T-helper 1 cell treated with Interleukin-12 subunit alpha and Interleukin-12 subunit beta and Interleukin-4 antibody, amounts not matched to agents 30 μg/mL and 1 μg/mL, for 36 hours (primary cell): ENCODE measurements around the gene NEO1.

Experiments
- H3K27ac Mint-ChIP-seq: one replicate; pipeline ENCODE4 v1.8.0; 2021; ENCODE audit warnings: mild to moderate bottlenecking, mixed read lengths
- H3K27me3 Mint-ChIP-seq: one replicate; pipeline ENCODE4 v1.8.0; 2021; ENCODE audit warnings: low read depth, mixed read lengths
- H3K36me3 Mint-ChIP-seq: one replicate; pipeline ENCODE4 v1.8.0; 2021; ENCODE audit warnings: low read depth, mixed read lengths
- H3K4me1 Mint-ChIP-seq: one replicate; pipeline ENCODE4 v1.8.0; 2021; ENCODE audit warnings: low read depth, mixed read lengths
- H3K4me3 Mint-ChIP-seq: one replicate; pipeline ENCODE4 v1.8.0; 2021; ENCODE audit warnings: mild to moderate bottlenecking, moderate library complexity, mixed read lengths
- H3K9me3 Mint-ChIP-seq: one replicate; pipeline ENCODE4 v1.8.0; 2021; ENCODE audit warnings: mixed read lengths

Gene NEO1

DNA sequence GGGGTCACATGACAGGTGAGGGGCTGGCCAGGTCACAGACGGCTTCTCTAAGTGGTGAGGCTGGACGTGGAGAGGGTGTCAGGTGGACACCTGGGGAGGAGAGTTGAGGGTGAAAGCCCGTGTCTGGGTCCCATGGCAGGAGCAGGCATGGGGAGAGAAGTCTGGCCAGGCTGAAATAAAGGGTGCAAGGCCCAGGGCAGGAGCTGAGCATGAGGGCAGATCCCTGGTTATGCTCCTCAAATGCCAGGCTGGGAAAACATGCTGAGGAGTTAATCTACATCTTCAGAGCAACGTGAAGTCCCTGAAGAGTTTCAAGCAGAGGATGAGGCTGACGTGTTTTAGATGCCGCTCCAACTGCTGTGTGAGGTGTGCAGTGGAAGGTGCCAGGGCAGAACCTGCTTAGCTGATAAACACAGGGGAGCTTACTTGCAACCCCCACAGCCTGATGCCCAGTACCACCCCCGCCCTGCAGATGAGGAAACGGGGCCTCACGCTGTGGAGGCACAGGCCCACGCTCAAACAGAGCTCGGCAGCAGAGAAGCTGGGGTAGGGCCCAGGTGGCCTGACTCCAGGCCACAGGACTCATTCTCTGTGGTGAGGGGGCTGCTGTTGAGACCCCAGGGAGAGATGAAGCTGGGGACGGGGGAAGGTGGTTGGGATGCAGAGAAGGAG lies 276.0 kb downstream of the NEO1 start:
- no peak overlapping the region for H3K27ac Mint-ChIP-seq
- H3K4me1 Mint-ChIP-seq, result peaks cover 5% of the 10 kb centered on the region
- H3K36me3 Mint-ChIP-seq, result no peaks in the 10 kb centered on the region
- peaks cover 6% of the 10 kb centered on the region for H3K27me3 Mint-ChIP-seq
- no peaks in the 10 kb centered on the region for H3K9me3 Mint-ChIP-seq
- no peak overlapping the region for H3K4me3 Mint-ChIP-seq

DNA sequence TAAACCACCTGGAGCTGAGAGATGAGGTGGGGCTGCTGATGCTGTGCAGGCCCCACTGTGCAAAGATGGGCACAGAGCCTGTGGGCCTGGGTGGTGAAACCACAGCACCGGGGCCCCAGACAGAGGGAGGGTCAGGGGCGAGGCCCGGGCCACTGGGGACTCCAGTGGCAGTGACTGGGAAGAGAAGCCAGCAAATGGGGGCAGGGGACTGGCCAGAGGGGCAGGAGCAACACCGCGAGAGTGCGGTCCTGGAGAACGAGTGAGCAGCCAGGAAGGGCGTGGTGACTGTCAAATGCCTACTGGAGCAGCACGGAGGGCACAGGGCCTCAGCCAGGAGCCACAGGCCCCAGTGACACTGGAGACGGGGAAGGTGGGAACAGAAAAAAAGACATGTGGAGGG lies 276.7 kb downstream of the NEO1 start:
- no peaks in the 10 kb centered on the region for H3K9me3 Mint-ChIP-seq
- peaks cover 5% of the 10 kb centered on the region for H3K4me1 Mint-ChIP-seq
- H3K27me3 Mint-ChIP-seq, result peaks cover 6% of the 10 kb centered on the region
- no peak overlapping the region for H3K4me3 Mint-ChIP-seq
- H3K36me3 Mint-ChIP-seq, result no peaks in the 10 kb centered on the region
- no peak overlapping the region for H3K27ac Mint-ChIP-seq

DNA sequence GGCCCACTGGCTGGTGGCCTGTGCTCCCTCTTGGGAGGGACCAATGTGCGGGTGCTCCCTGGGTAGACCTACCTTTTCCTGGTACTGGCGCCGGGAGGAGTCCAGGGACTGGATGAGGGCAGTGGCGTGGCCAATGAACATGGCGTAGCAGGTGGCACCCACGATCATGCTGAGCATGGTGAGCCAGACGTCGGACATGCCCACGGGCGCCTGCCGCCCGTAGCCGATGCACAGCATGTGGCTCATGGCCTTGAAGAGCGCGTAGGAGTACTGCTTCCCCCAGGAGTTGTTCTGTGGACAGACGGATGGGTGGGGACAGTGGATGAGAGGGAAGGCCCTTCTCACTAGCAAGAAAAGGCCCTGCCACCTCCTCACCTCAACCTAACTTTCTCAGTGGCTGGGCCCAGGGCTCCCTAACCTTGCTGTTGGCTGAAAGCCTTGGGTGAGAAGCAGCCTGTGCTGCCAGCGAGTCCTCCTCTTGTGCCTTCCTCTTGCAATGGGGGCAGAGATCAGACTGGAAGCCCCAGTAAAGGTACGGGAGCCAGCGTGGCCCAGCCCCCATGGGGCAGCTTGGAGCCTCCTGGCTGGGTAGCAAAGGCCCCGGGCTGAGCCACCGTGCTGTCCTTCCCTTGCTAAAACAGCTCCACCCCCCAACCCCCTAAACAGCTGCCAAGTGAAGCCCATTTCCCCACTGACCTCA lies 277.4 kb downstream of the NEO1 start:
- peaks cover 6% of the 10 kb centered on the region for H3K27me3 Mint-ChIP-seq
- no peak overlapping the region for H3K27ac Mint-ChIP-seq
- H3K9me3 Mint-ChIP-seq, result no peaks in the 10 kb centered on the region
- H3K4me3 Mint-ChIP-seq, result no peak overlapping the region
- H3K36me3 Mint-ChIP-seq, result no peaks in the 10 kb centered on the region
- H3K4me1 Mint-ChIP-seq, result peaks cover 5% of the 10 kb centered on the region

DNA sequence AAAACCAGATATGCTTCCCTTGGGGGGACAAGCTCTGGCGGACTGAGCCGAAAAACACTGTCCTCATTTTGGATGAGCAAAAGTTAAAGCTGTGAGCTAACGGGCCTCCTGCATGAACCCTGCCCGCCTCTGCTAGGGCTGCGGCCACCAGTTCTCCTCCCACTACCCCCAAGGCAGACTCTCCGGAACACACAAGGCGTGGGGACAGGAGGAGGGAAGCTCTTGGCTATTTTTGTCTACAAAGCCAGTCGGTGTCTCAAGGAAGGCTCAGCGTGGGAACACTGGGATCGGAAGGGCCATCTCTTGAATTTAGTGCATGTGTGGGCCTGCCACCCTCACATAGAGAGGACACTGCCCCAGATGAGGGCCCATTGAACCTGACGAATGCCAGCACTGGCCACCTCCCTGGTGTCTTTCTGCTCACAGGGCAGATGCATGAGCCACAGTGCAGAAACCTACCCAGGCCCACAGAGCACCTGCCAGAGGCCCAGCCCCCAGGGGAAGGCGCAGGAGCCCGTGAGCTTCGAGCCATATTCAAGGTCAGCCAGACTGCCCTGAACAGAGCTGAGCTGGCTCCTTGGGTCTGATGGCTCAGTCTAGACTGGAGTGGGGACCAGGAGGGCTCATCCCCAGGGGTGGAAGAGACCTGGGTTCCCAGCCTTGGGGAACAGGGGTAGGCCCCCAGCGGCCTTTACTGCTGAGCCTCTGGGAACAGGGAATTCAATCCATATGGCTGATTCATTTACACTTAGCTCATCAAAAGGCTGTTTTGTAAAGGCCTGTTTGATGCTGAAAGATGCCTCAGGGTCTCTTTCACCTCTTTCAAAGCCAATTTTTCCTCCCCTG lies 278.2 kb downstream of the NEO1 start:
- H3K36me3 Mint-ChIP-seq, result no peaks in the 10 kb centered on the region
- peaks cover 5% of the 10 kb centered on the region for H3K4me1 Mint-ChIP-seq
- no peaks in the 10 kb centered on the region for H3K9me3 Mint-ChIP-seq
- peaks cover 6% of the 10 kb centered on the region for H3K27me3 Mint-ChIP-seq
- no peak overlapping the region for H3K4me3 Mint-ChIP-seq
- no peak overlapping the region for H3K27ac Mint-ChIP-seq

DNA sequence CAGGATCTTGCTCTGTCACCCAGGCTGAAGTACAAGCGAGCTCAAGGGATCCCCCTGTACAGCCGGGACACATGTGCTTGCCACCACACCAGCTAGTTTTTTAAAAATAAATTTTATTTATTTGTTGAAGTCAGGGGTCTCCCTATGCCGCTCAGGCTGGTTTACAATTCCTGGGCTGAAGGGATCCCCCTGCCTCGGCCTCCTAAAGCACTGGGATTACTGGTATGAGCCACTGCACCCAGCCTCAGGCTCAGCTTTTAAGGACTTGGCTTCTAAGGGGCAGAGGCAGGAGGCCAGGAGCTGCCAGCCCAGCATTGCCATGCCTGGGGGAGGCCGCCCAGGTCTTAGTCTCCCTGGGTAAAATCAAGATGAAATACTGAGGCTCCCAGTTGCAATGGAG lies 279.2 kb downstream of the NEO1 start:
- Mint-ChIP-seq H3K27ac (no peak overlapping the region), H3K9me3 (no peaks in the 10 kb centered on the region), H3K27me3 (peaks cover 6% of the 10 kb centered on the region), H3K4me1 (no peaks in the 10 kb centered on the region), H3K36me3 (no peaks in the 10 kb centered on the region), H3K4me3 (no peak overlapping the region)

DNA sequence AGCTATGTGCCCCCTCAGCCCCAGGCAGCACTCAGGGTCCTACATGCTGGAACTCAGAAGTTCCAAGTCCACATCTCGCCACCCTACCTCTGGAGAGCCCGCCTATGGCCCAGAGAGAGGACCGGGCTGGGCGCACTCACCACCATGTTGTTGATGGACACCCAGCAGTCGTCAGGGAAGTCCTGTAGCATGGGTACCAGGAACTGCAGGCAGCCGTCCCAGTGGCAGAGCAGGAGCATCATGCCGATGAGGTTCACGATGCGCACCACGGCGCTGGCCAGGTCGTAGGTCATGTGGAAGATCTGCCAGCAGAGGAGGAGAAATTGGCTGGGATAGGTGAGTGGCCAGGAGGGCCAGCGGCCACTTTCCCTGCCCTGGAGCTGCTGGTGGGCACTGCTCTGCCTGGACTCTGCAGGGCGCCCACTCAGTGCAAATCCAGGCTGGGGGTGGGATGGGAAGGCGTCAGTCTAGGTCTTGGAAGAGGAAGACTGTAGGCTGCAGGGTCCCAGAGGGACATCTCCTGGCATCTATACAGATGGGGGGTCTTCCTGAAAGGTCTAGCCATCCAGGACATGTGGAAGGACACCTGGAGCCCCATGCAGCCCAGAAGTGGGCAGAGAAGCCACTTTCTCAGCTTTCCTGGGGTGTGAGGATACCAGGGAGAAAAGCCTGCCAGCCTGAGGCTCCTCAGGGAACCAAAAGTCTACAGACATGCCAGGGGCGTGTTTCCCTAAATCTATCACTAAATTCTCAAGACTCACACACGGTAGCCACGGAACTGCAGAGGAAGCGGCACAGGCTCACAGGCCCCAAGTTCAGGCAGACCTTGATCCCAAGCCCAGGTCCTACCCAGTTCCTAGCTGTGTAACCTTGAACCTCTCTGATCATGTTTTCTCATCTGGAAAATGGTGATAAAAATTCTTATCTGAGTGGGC lies 280.0 kb downstream of the NEO1 start:
- H3K36me3 Mint-ChIP-seq, result no peaks in the 10 kb centered on the region

DNA sequence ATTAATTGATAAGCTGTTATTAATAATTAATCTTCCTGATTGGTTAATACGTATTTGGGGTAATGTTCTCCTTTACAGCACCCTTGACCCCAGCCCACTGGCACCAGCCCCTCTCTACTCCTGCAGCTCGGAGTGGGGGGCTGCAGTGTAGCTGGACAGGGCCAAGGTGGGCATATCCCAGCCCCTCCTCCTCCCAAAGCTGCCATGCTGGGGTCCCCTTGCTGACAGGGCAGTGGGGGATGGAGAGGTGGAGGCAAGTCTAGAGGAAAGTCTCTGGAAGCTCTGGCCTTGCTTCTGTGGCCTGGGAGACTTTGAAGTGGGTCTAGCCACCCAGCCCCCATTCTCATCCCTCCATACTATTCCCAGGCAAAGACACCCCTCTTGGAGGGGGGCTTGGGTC lies 280.7 kb downstream of the NEO1 start:
- Mint-ChIP-seq H3K9me3 (no peaks in the 10 kb centered on the region), H3K27ac (no peak overlapping the region), H3K27me3 (no peaks in the 10 kb centered on the region), H3K4me3 (no peak overlapping the region), H3K36me3 (no peaks in the 10 kb centered on the region), H3K4me1 (no peaks in the 10 kb centered on the region)

More for the DNA sequence above, 280.0 kb downstream of the NEO1 start:
- no peak overlapping the region for H3K4me3 Mint-ChIP-seq
- peaks cover 6% of the 10 kb centered on the region for H3K27me3 Mint-ChIP-seq
- no peaks in the 10 kb centered on the region for H3K4me1 Mint-ChIP-seq
- no peaks in the 10 kb centered on the region for H3K9me3 Mint-ChIP-seq
- H3K27ac Mint-ChIP-seq, result no peak overlapping the region

DNA sequence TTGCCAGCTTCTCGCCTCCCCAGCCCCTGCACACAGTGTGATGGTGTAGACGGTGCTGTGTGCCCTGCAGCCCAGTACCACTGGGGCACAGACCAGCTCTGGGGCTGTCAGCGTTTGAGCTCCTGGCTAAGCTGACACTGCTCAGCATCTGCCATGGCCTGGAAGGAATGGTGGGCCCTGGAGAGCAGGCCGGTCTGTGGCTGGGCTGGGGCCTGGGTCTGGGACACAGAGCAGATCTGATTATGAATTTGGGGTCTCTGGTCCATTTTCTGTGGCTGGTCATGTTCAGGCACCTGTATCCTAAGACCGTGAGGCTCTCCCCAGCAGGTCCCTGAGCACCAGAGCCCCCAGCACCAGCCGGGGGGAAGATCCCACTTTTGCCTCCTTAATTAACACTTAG lies 281.8 kb downstream of the NEO1 start:
- Mint-ChIP-seq H3K4me3 (no peak overlapping the region), H3K9me3 (no peaks in the 10 kb centered on the region), H3K27ac (no peak overlapping the region), H3K4me1 (no peaks in the 10 kb centered on the region), H3K27me3 (no peaks in the 10 kb centered on the region), H3K36me3 (no peaks in the 10 kb centered on the region)

DNA sequence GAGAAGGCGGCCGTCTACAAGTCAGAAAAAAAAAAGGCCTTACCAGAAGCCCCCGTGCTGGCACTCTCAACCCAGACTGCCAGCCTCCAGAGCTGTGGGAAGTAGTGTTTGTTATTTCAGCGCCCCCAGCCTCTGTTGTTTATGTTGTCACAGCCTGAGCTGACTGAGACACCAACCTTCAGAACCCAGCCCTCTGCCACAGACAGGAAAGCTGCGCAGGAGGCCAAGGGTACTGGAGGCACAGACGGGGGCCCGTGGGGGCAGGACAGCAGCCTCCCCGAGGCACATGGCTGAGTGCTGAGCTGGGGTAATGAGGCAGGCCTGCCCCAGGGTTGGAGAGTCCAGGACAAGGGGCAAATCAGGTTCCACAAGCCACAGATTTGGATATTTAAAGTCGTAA lies 282.8 kb downstream of the NEO1 start:
- H3K27ac Mint-ChIP-seq, result no peak overlapping the region
- H3K9me3 Mint-ChIP-seq, result no peaks in the 10 kb centered on the region
- H3K4me1 Mint-ChIP-seq, result no peaks in the 10 kb centered on the region
- H3K36me3 Mint-ChIP-seq, result no peaks in the 10 kb centered on the region
- H3K27me3 Mint-ChIP-seq, result no peaks in the 10 kb centered on the region
- H3K4me3 Mint-ChIP-seq, result no peak overlapping the region

DNA sequence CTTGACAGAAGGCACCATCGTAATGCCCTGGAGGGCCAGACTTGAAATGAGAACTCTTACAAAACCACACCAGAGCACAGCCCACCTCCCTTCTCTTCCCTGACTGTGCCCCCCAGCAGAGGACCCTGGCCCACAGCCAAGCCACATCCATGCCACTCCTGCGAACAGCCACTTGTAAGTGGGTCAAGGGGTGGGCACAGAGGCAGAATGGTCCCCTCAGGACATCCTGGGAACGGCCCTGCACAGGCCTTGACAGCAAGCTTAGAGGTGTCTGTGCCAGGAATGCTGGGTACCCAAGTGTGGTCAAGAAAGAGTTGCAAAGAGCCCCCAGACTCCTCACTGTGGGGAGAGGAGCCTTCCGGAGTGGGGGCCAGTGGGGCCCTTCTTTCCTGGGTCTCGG lies 283.2 kb downstream of the NEO1 start:
- Mint-ChIP-seq H3K4me1 (no peaks in the 10 kb centered on the region), H3K27me3 (no peaks in the 10 kb centered on the region), H3K4me3 (no peak overlapping the region), H3K9me3 (no peaks in the 10 kb centered on the region), H3K36me3 (no peaks in the 10 kb centered on the region), H3K27ac (no peak overlapping the region)

DNA sequence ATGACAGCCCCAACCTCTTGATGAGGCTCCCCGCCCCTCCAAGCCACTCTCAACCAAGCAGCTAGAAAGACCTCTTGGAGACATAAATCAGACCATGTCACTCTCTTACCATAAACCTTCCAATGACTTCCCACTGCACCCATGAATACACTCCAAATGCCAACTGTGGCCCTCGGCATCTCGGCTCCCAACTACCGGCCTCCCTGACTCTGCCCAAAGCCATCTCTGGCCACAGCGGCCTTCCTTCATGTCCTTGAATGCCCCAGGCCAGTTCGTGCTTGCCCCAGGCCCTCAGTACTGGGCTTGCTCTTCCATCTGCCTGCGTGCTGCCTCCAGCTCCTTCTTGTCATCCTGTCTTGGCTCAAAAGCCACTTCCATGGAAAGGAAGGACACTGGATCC lies 284.5 kb downstream of the NEO1 start:
- no peaks in the 10 kb centered on the region for H3K27me3 Mint-ChIP-seq
- H3K4me1 Mint-ChIP-seq, result no peaks in the 10 kb centered on the region
- no peaks in the 10 kb centered on the region for H3K36me3 Mint-ChIP-seq
- H3K4me3 Mint-ChIP-seq, result no peak overlapping the region
- no peaks in the 10 kb centered on the region for H3K9me3 Mint-ChIP-seq
- H3K27ac Mint-ChIP-seq, result no peak overlapping the region

DNA sequence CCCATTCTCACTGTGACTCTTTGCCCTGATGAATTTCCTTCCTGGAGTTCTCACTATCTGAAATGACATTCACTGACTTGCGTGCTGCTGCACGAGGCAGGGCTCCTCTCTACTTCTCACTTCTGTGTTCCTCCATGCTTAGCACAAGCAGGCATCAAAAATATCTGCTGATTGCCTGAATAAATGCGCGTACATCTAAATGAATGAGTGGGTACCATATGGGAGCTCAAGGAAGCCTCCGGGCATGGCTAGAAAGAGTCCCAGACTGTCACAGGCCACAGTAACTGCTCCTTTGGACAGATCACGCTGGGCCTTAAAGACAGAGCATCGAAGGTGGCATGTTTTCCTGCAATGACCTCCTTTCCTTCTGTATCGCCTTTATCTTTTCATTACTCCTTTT lies 284.9 kb downstream of the NEO1 start:
- Mint-ChIP-seq H3K27me3 (no peaks in the 10 kb centered on the region), H3K9me3 (no peaks in the 10 kb centered on the region), H3K4me1 (no peaks in the 10 kb centered on the region), H3K27ac (no peak overlapping the region), H3K36me3 (no peaks in the 10 kb centered on the region), H3K4me3 (no peak overlapping the region)

DNA sequence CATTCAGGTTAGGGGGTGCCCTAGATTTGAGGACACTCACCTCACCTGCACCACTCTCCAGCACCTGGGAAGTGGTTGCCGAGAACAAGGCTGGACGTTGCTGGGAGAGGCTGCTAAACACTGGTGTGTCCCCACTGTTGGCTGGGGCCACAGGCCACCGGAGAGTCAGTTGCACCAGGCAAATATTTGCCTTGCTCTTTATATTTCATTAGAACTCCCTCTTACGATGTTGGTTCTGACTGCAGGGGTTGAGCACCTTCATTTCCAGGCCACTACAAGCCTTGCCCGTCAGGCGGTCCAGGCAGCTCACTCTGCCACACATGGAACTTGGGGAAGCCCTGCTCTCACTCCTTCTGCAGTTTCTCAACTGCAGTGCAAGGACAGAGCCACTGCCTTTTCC lies 285.8 kb downstream of the NEO1 start:
- Mint-ChIP-seq H3K27me3 (no peaks in the 10 kb centered on the region), H3K9me3 (peaks cover 5% of the 10 kb centered on the region), H3K4me3 (no peak overlapping the region), H3K36me3 (no peaks in the 10 kb centered on the region), H3K27ac (no peak overlapping the region), H3K4me1 (no peaks in the 10 kb centered on the region)
